ENCODE data around the gene GLT8D2. TPM values are rescaled to one million over a fixed set of nuclear protein-coding genes. Genes with fewer than 3 reads are reported as not detected.

GLT8D2 gene
- total and polyA plus RNA-seq, 2 donors (not counting 1 experiment from before 2014, with no cell fraction given), result 36.3 to 90.1 TPM

GRCh38 chr12:104000807-104001434 is 49.1 kb downstream of the GLT8D2 start:
- no peak overlapping the region for H3K4me2 ChIP-seq (ENCODE audit: extremely low read depth, insufficient read depth, low read length)
- no peak overlapping the region for H2AFZ ChIP-seq (ENCODE audit: low read length)
- H3K27me3 ChIP-seq (ENCODE audit: control insufficient read depth, insufficient read depth, low read length), result no peaks in the 10 kb centered on the region
- H3K9ac ChIP-seq (ENCODE audit: insufficient read depth, low read length), result no peak overlapping the region
- DNase-seq (ENCODE audit: low read depth in 2 of 2), result peak in 1 of 2 donors; percentile 8
- TF ChIP-seq EZH2 (IDR thresholded peaks at IDR 0.05; ENCODE audit: low read length, missing control alignments) (no peak), CTCF (conservative IDR thresholded peaks at IDR 0.05 in 1 of 2, IDR thresholded peaks at IDR 0.05 in 1 of 2; ENCODE audit: low read depth in 1 of 2, low read length in 2 of 2) (no peak)
- no peaks in the 10 kb centered on the region for H4K20me1 ChIP-seq (ENCODE audit: control insufficient read depth, extremely low read depth, insufficient read depth, low read length)
- no peaks in the 10 kb centered on the region for H3K9me3 ChIP-seq (ENCODE audit: control insufficient read depth, insufficient read depth, low read depth, low read length)
- no peak overlapping the region for H3K4me3 ChIP-seq (replicated peaks in 1 of 4; ENCODE audit: control extremely low read depth in 1 of 4, insufficient read depth in 1 of 4, low read depth in 3 of 4, low read length in 4 of 4)
- no peak overlapping the region for H3K27ac ChIP-seq (ENCODE audit: insufficient read depth, low read length)
- no peaks in the 10 kb centered on the region for H3K4me1 ChIP-seq (ENCODE audit: control insufficient read depth, extremely low read depth, insufficient read depth, low read length)
- no peaks in the 10 kb centered on the region for H3K36me3 ChIP-seq (ENCODE audit: control insufficient read depth, insufficient read depth, low read length)
- H3K79me2 ChIP-seq (ENCODE audit: control insufficient read depth, insufficient read depth, low read length), result no peaks in the 10 kb centered on the region

- no peaks in the 10 kb centered on the region for H3K9me3 ChIP-seq (ENCODE audit: control insufficient read depth, insufficient read depth, low read depth, low read length)
- H2AFZ ChIP-seq (ENCODE audit: low read length), result no peak overlapping the region
- no peaks in the 10 kb centered on the region for H3K36me3 ChIP-seq (ENCODE audit: control insufficient read depth, insufficient read depth, low read length)
- H3K4me1 ChIP-seq (ENCODE audit: control insufficient read depth, extremely low read depth, insufficient read depth, low read length), result no peaks in the 10 kb centered on the region
- no peak overlapping the region for H3K4me3 ChIP-seq (replicated peaks in 1 of 4; ENCODE audit: control extremely low read depth in 1 of 4, insufficient read depth in 1 of 4, low read depth in 3 of 4, low read length in 4 of 4)
- no peak overlapping the region for H3K4me2 ChIP-seq (ENCODE audit: extremely low read depth, insufficient read depth, low read length)
- H3K79me2 ChIP-seq (ENCODE audit: control insufficient read depth, insufficient read depth, low read length), result no peaks in the 10 kb centered on the region
- no peak for DNase-seq (ENCODE audit: low read depth in 2 of 2)
- TF ChIP-seq EZH2 (IDR thresholded peaks at IDR 0.05; ENCODE audit: low read length, missing control alignments), result no peak
- H3K27me3 ChIP-seq (ENCODE audit: control insufficient read depth, insufficient read depth, low read length), result no peaks in the 10 kb centered on the region
- H4K20me1 ChIP-seq (ENCODE audit: control insufficient read depth, extremely low read depth, insufficient read depth, low read length), result no peaks in the 10 kb centered on the region
- no peak overlapping the region for H3K27ac ChIP-seq (ENCODE audit: insufficient read depth, low read length)
- no peak overlapping the region for H3K9ac ChIP-seq (ENCODE audit: insufficient read depth, low read length)
Observed at GRCh38 chr12:103998976-103999375, 51.0 kb downstream of the GLT8D2 start.

- no peak overlapping the region for H3K9ac ChIP-seq (ENCODE audit: insufficient read depth, low read length)
- no peaks in the 10 kb centered on the region for H3K4me1 ChIP-seq (ENCODE audit: control insufficient read depth, extremely low read depth, insufficient read depth, low read length)
- no peak overlapping the region for H3K27ac ChIP-seq (ENCODE audit: insufficient read depth, low read length)
- no peaks in the 10 kb centered on the region for H3K36me3 ChIP-seq (ENCODE audit: control insufficient read depth, insufficient read depth, low read length)
- no peaks in the 10 kb centered on the region for H3K79me2 ChIP-seq (ENCODE audit: control insufficient read depth, insufficient read depth, low read length)
- H3K27me3 ChIP-seq (ENCODE audit: control insufficient read depth, insufficient read depth, low read length), result no peaks in the 10 kb centered on the region
- H4K20me1 ChIP-seq (ENCODE audit: control insufficient read depth, extremely low read depth, insufficient read depth, low read length), result no peaks in the 10 kb centered on the region
- no peak overlapping the region for H3K4me2 ChIP-seq (ENCODE audit: extremely low read depth, insufficient read depth, low read length)
- no peak overlapping the region for H3K4me3 ChIP-seq (replicated peaks in 1 of 4; ENCODE audit: control extremely low read depth in 1 of 4, insufficient read depth in 1 of 4, low read depth in 3 of 4, low read length in 4 of 4)
- DNase-seq (ENCODE audit: low read depth in 2 of 2), result peak in 1 of 2 donors; percentile 55
- H3K9me3 ChIP-seq (ENCODE audit: control insufficient read depth, insufficient read depth, low read depth, low read length), result no peaks in the 10 kb centered on the region
- TF ChIP-seq CTCF (conservative IDR thresholded peaks at IDR 0.05 in 1 of 2, IDR thresholded peaks at IDR 0.05 in 1 of 2; ENCODE audit: low read depth in 1 of 2, low read length in 2 of 2) (no peak), EZH2 (IDR thresholded peaks at IDR 0.05; ENCODE audit: low read length, missing control alignments) (no peak)
- no peak overlapping the region for H2AFZ ChIP-seq (ENCODE audit: low read length)
Observed at GRCh38 chr12:103997286-103997900, 52.6 kb downstream of the GLT8D2 start.

Data from fibroblast of lung (primary cell).